ENCODE measurements around the gene TESK2.
"Not testable (repeated sequence)": the region's sequence is repeated elsewhere in the genome, so short reads cannot be mapped to it uniquely, and the experiment has no call there.

TESK2 gene

DNA sequence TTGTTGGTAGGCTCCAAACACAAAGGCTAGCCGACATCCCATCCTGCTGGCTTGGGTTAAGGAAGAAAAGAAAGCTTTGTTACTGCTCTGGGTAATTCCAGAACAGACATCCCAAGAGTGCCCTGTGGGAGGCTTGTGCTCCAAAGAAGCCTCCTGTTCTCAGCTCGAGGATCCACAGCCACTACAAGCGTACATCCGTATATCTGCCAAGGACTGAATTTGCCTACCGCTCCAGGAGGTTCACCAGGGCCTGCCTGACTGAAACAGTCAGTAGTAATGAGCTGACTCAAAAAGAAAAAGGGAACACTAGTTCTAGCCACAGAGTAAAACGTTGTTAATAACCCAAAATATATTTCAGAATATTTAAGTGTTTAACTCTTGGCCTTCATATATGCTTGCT lies 125.9 kb downstream of the TESK2 start:
- DNase-seq, result no peak

- no peak for DNase-seq
Observed at GRCh38 chr1:45364294-45364693, 126.7 kb downstream of the TESK2 start.

DNA sequence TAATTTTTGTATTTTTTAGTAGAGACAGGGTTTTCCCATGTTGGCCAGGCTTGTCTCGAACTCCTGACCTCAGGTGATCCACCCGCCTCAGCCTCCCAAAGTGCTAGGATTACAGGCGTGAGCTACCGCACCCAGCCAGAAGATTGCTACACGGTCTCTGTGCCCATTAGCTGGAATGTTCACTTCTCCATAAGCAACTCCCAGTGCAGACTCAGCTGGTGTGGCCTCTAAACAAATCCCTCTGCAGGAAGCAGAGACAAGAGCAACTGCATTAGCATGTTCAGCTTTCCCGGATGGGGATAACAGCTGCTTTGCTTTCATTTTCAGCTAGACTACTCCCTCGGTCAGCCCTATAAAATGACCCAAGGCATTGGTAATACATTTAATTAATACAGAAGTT lies 130.0 kb downstream of the TESK2 start:
- not testable (repeated sequence) for DNase-seq

DNA sequence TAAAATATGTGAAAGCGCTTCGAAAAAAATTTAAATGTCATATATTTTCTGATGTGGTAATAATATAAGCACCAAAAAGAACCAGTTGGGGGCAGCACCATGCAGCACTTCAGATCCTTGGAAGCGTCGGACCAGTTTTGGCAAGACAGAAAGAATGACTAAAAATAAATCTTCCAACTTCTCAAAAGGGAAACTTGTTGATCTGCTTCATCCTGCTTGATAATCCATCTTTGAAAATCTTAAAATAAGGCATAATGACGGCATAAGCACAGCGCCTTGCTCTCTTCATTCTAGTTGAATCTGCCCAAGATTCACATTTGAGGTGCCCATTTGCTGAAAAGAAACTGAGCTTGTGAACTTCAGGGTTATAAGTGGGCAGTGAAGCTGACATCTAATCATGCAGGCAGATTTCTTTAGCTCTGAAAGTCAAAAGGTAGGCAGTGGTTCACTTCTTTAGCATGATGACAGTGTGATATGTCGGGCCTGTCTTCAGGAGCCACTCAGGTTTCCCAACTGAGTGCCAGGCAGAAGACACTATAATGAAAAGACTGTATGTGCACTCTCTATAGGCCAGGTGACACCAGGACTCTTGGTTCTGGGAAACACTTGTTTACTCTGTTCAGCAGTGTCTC lies 131.0 kb downstream of the TESK2 start:
- DNase-seq, result peak in 3 of 5 donors; percentile 24 to 39 (median 34)

DNA sequence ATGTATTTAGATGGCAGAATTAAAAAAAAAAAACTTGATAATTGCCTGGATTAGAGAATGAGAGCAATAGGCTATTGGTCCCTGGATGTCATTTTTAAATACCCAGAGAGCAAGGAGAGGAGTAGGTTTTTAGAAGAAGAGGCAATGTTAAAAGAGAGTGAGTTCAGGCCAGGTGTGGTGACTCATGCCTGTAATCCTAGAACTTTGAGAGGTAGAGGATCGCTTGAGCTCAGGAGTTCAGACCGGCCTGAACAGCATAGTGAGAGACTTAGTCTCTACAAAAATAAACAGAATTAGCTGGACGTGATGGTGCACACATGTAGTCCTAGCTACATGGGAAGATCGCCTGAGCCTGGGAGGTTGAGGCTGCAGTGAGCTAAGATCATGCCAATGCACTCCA lies 134.8 kb downstream of the TESK2 start:
- DNase-seq, result no peak

DNA sequence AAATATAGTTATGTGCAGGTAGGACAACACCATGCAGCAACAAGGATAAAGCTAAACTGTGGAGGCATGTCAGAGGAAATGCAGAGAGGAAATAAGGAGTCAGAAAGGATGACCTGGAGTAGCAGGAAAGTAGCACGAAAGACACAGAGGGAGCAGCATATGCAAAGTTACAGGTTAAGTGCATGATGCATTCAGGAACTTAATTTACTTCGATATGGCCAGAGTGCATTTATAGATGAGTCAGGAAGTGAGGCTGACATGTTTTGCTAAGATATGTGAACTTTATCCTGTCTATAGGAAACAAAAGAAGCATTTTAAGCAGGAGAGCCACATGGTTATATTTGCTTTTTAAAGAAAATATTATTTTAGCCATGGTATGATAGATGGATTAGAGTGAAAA lies 135.3 kb downstream of the TESK2 start:
- no peak for DNase-seq

DNA sequence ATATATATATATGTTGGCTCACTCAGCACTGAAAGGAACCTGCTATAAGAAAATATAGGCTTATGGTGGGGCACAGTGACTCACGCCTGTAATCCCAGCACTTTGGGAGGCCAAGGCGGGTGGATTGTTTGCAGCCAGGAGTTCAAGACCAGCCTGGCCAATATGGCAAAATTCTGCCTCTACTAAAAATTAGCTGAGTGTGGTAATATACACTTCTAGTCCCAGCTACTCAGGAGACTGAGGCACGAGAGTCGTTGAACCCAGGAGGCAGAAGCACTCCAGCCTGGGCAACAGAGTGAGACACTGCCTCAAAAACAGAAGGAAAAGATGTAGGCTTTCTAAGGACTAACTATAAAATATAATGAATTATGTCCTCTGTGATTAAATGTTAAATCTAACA lies 136.1 kb downstream of the TESK2 start:
- DNase-seq, result no peak

DNA sequence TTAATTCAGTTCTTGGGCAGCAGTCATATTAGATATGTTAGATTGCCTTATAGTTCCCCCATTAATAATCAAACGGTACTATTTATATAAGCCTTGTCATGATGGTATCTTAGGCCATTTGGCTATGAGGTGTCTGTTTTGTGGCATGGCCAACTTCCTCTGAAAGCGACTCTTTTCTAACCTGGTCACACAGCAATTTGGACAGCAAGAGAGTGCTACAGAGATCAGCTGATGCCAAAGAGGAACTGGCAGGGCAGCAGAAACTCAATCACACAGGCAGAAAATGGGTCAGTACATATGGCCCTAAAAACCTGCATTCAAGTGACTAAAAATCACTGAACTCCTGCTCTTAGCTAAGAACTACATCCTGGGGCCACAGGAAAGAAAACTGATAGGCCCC lies 137.3 kb downstream of the TESK2 start:
- DNase-seq, result no peak

DNA sequence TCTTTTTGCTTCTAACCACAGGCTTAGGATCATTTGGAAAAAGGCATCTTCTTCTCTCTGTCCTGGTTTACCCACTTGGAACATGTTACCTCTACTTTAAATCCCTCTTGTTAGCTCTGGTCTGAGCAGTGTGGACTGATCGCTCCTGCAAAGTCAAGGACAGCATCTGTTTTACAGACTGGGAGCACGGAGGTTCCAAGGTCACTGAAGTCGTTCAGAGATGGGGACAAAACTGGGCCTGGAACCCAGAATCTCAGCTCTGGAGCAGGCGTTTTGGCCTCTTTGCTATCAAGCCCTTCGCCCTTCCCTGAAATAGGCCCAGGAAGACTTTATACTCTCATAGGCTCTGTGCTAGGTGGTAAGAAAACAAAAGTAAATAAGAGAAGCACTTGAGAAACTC lies 139.5 kb downstream of the TESK2 start:
- no peak for DNase-seq

DNA sequence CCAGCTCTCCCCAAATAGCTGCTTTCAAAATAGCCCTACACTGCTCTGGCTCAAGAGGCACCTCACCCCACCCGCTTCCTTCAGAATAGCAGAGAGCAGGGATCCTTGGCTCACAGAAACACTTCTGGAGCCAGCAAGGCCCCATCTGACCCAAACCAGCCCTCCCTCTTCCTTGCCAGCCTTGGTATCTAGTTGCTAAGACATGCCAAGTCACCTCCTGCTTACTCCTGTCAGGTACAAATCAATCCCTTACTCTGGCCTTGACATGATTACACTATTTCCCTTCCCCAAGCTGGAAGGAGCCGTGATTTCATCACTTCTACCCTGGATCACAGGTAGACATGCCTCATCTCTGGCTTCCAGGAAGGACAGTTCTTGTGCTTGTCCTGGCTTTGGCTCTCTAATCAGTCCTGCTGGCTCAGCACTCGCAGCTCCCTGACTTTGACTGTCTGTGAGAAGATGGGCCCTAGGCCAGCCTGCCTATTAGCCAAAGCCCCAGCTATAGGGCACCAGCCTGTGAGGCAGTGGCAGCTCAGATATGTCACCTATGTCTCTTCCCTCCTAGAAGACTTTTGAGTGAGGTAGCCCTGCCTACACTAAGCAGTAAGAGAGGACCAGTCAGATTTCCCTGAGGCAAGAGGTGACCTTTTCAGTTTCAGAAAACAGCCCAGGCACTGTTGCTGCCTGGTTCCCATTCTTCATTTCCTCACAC lies 141.8 kb downstream of the TESK2 start:
- no peak for DNase-seq

- no peak for DNase-seq
Observed at GRCh38 chr1:45348609-45348965, 142.4 kb downstream of the TESK2 start.

DNA sequence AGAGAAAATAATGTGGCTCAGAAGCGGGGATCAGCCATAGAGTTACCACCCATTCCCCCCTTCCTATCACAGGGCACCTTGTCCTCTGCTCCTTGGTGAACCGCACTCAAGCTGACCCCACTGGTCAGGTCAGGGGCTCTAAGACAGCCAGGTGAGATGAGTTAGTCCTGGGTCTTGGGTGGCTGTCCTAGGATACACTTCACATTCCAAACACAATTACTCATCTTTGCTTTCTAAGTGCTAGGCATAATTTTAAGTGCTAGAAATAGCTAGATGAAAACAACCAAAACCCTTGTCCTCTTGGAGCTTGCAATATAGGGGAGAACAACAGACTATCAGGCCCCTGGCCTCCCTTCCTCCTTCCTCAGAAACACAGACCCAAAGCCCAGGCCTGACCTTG lies 142.9 kb downstream of the TESK2 start:
- DNase-seq, result no peak

GRCh38 chr1:45346473-45346872 lies 144.5 kb downstream of the TESK2 start:
- DNase-seq, result no peak

DNA sequence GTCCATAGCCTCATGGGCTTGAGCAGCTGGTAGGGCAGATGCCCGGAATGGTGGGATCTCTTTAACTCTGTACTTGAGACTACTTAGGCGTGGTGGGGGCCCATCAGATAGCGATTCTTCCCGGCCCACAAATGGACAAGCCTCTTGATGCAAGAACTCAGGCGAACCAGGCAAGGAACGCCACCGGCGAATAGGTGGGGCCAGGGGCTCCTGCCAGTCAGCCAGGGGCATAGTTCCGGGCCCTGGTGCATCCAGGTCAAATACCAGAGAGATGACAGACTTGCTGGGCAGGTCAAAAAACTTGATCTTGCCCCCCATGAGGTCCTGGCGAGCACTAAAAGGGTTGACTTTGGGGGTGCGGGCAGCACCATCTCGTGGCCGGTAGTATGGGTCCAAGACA lies 145.9 kb downstream of the TESK2 start:
- DNase-seq, result no peak

DNA sequence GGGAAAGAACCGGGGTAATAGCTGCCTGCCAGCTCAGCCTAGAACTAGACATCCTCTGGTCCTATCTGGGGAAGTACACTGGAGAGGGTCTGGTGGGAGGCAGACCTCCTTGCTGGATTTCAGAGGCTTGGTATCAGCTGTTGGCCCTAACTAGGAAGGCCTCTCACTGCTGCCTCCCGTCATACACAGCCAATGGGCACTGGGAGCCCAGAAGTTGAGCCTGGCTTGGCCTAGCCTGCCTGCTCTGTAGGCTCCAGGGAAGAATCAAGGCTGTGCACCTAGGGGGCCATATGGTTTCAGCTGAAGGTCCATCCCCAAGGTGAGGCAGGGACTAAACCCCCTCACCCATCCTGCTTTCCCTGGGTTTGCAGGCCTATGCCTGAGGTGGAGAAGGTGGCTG lies 146.5 kb downstream of the TESK2 start:
- DNase-seq, result no peak

DNA sequence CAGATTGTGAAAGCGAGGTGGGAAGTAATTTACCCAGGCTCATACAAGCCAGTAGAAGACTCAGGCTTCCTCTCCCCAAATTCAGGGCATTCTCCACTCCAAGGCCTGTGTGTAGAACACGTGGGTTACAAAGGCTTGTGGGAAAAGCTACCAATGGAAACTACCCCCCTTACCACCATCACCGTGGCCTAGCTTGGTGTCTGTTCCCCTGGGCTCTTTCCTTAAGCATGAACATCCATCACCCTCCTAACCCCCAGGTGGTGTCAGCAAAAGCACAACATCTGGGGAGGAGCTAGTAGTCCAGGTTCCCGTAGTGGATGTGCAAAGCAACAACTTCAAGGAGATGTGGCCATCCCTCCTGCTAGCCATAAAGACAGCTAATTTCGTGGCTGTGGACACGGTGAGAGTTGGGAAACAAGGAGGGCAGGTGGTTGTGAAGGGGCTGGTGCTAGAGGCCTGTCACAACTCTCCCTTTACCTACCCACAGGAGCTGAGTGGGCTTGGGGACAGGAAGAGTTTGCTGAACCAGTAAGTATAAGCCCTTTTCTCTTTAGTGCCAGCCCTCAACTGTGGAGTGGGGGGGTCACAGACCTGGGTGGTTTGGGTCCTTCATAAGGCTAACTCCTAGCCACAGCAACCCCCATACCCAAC lies 150.0 kb downstream of the TESK2 start:
- DNase-seq, result peak in 1 of 5 donors; percentile 40

DNA sequence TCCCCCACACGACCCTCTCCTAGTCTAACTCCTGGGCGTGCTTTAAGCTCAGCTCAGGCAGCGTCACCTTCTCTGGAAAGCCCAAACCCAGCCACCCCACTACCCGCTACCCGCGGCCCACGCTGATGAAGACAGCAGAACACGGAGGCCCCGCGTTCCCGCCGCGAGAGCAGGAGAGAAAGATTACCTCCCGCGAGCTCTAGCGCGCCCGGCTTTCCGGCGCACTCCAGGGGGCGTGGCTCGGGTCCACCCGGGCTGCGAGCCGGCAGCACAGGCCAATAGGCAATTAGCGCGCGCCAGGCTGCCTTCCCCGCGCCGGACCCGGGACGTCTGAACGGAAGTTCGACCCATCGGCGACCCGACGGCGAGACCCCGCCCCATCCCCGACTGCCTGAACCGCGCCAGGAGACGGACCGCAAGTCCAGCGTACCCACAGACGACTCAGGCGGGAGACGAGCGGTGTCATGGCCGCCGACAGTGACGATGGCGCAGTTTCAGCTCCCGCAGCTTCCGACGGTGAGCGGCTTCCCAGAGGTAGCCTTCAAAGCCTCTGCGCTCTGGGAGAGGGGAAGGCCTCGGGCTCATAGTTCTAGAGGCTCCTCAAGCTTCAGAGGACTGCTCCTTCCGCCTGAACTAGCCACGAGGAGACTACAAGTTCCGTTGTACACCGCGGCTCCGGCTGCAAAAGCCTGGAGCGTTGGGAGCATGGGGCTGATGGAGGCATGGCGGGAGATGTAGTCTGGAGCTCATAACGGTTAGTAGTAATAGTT lies 151.0 kb downstream of the TESK2 start, which contains the start of the genes MUTYH and TOE1:
TSS of gene MUTYH (minus strand) at position 652 of the 770 bp plus-strand sequence. CDS start 5,935 bp downstream, outside the sequence.
TSS of gene TOE1 (plus strand) at position 382 of the 770 bp plus-strand sequence. CDS start at position 465, 83 bp downstream.
- peak; percentile 78 to 98 (median 85) for DNase-seq

GRCh38 chr1:45337630-45338325 lies 153.2 kb downstream of the TESK2 start:
- DNase-seq, result no peak

DNA sequence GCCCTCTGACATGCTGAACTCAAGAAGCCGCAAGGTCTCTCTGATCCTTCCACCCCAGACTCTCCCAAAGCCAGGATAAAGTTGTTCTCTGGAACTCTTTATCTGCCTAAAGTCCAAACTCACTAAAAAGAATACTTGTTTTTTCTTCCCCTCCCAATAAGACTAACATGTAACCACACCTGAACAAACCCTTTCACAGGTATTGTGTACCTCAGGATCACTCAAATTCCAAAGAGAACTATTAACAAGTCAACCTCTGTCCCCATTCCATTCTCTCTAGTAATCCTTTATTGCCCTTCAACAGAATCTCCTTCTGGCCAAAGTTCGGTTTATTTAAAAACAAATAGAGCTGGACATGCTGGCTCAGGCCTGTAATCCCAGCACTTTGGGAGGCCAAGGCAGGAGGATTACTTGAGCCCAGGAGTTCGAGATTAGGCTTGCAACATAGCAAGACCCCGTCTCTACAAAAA lies 155.1 kb downstream of the TESK2 start:
- no peak for DNase-seq

DNA sequence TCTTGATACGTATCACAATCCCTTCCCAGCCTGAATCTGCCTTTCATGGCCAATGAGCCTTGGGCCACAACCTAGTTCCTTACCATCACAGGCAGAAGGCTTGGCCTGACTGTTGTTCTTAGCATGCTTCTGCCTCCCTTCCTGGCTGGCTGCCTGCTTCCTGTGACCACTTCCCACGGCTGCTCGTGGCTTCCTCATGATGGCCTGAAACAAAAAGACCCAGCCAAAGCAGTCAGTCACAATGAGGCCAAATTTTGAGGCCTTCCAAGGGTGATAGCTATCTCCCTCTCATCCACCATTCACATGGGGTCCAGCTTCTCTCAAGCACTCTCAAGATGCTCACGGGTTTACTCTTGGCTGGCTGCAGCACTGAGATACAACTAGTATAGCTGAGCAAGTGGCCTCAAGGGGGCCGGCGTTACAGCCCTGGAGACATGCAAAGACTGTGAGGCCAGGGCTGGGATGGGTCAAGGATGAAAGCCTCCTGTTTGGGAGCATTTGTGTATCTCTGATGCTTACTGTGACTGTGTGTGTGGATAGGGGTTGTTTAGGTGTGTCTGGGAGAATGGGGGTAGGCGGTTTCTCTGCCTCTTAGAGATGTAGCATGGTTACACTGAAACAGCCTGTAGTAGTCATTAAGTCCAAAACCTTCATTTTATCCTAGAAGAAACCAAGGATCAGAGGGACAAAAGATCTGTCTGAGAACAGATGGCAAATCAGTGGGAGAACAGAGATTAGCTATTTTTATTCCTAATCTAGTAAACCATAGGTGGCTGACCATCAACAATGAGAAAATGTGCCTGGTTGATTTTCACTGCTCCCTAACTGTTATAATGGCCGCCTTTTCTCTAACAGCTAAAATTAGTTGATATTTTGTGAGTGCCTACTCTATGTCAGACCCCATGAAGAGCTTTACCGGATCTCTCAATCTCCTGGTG lies 156.4 kb downstream of the TESK2 start:
- DNase-seq, result no peak

DNA sequence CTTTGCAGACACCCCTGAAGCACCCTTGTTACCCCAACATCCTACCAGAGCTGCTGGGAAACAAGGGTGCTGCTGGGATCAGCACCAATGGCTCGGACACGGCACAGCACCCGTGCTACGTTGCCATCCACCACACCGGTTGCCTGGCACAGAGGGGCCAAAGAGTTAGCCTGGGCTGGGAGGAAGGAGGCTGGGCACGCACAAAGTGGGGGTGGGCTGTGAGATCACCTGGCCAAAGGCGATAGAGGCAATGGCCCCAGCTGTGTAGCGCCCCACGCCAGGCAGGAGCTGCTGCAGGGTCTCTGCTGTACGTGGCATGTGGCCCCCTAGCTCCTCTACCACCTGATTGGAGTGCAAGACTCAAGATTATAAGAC lies 158.6 kb downstream of the TESK2 start:
- DNase-seq, result no peak
